ENCODE results near the gene TCF19. TPM values are rescaled to one million over a fixed set of nuclear protein-coding genes. Genes with fewer than 3 reads are reported as not detected.
A peak's percentile ranks its signal among the peaks of the same experiment; 100 is the strongest.

Gene TCF19, protein sequence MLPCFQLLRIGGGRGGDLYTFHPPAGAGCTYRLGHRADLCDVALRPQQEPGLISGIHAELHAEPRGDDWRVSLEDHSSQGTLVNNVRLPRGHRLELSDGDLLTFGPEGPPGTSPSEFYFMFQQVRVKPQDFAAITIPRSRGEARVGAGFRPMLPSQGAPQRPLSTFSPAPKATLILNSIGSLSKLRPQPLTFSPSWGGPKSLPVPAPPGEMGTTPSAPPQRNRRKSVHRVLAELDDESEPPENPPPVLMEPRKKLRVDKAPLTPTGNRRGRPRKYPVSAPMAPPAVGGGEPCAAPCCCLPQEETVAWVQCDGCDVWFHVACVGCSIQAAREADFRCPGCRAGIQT
- 18.2 TPM for polyA plus RNA-seq (2013, experiment 1 of 2; ENCODE audit: insufficient read length)
- polyA plus RNA-seq (2013, experiment 2 of 2; ENCODE audit: insufficient read length) = 18.2 TPM

DNA sequence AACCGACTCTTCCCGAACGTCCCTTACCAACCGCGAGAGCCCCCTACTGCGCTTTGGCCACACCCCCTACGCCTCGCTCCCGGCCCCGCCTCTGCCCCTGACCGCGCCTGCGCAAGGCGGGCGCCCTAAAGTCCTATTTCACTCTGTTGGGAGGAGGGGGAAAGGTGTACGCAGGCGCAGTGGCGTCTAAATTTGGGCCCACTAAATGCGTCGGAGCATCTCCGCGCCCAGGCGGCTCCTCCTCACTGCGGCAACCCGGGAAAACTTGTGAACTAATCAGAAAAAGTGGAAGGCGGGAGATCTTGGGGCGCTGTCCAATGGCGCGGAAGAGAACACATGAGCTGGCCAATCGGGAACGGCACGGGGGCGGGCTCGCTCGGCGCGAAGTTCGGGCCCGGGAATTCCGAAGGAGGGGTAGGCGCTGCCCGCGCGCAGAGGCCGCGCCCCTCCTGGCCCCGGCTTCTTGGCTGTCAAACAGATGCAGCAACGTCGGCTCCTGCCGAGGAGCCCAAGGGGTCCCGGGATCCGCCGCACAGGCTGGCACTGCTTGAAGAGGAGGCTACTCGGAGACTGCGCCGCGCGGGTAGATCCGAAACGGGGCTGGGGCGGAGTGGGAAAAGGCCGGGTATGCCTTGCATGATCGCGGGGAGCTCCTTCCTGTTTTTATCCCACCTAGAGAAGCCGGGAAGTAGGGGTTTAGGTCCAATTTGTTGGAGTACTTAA lies at the start of gene TCF19:
Gene TCF19, plus strand, starts transcription at position 450 of the 723 bp plus-strand sequence. CDS start 881 bp downstream, outside the sequence.
- peak; percentile 99 for DNase-seq

DNA sequence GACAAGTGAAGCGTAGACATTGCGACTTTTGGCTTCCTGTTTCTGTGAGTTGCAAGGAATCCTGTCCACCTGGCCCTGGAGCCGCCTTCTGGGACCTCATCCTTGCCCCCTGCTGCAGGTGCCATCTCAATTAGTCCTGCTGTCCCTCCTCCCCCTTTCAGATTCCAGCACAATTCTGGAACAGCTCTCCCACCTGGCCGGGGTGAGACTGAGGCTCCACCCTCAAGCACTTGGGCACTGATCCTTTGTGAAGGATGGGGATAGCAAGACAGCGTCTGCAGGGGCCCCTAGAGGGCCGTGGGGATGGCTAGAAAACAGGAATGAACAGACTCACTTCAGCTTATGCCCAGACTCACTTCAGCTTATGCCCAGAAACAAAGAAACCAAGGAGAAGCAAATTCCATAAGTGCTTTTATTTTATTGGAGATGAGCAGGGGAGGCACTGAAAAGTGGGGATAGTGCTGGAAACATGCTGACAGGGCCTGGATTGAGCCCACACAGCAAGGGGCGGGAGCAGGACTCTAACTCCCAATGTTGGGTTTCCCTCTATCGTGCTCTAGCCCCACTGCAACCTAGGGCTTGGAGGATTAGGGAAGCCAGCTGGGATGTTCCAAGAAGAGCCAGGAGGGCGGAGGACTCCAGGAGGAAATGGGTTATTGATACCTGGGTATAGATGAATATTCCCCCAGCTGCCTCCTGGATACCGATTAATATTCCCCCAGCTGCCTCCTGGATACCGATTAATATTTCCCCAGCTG lies 47.4 kb upstream of the TCF19 start:
- DNase-seq = no peak

DNA sequence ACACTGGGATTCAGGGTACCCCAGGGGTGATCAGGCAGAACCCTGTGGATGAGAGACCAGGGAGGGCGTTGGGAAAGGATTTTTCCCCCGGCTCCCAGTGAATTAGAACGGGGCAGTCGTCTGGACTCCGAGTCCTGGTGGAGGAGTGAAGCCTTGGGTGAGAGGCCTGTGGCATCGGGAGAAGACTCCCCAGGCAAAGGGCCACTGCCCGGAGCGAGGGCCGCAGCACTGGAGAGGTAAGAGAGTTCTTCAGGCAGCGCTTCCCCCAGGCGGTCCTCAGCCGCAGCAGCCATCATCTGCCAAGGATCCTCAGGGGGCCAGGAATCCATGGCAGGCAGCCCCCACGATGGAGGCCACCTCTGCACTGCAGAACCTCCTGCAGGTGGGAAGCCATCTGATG lies 46.7 kb upstream of the TCF19 start:
- no peak for DNase-seq

DNA sequence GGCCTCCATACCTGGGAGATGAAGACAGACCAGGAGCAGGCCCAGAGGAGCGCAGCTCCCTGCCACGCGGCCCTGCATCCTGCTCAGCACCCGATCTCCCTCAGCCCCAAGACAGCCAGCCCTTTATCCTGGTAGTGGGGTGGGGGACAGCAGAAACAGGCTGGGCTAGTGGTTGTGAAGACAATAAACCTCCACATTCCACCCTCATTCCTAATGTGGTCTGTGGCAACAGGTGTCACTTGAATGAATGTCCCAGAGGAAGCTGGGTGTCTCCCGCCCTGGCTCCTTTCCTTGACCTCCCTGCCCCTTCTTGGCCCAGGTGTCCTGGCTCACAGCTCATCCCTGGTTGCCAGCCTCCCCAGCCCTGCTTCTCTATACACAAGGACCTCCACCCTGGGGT lies 45.9 kb upstream of the TCF19 start, which contains the start of gene C6orf15:
Gene C6orf15, minus strand, starts transcription at position 98 of the 400 bp plus-strand sequence. Its CDS starts 20 bp downstream, at position 78.
- DNase-seq = no peak

DNA sequence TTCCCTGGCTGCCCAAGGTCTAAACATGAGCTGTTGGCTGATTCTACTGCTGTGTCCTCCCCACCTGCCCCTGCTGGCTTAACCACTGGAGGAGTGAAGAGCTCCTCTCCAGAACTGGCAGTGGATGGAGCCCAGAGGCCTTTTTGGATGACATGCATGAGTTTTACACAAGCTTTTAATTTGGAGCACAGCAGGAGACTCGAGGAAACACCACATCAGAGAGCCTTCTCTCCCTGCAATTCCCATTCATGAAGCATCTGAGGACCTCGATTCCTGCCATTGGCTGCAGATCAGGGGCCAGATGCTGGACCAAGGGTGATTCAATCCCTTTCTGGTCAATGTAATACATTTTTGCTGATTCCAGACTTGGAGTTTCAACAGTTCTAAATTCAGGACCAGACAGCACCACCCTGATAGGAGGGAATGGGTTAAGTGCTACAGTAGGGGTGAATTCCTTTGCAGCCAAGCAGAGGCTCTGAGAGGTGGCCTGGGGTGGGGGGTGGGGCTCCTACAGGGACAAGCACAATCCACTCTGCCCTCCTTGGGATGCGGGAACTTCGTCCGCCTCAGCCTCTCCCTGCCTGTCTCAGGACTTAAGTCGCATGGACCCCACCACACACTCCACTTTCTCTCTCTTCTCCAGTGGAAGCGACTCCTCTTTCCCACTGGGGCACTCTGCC lies 44.4 kb upstream of the TCF19 start:
- peak; percentile 89 for DNase-seq

DNA sequence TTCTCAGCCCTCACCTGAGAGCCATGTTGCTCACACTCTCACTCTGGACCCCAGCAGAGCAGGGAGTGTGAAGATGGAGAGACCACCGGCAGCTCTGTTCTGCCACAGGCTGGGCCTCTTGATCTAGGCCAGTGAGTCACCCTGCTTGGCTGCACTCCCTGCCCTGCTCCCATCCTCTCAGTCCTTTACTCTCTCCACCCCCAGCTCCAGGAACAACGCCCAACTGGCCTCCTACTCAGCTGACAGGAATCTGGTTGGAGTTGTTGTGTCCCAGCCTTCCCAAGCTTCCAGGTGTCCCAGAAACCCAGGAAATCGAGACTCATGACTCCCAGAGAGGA lies 43.9 kb upstream of the TCF19 start, which contains the start of gene PSORS1C1:
Gene PSORS1C1, plus strand, starts transcription at position 260 of the 338 bp plus-strand sequence. CDS start 14,833 bp downstream, outside the sequence.
- DNase-seq = peak; percentile 97

DNA sequence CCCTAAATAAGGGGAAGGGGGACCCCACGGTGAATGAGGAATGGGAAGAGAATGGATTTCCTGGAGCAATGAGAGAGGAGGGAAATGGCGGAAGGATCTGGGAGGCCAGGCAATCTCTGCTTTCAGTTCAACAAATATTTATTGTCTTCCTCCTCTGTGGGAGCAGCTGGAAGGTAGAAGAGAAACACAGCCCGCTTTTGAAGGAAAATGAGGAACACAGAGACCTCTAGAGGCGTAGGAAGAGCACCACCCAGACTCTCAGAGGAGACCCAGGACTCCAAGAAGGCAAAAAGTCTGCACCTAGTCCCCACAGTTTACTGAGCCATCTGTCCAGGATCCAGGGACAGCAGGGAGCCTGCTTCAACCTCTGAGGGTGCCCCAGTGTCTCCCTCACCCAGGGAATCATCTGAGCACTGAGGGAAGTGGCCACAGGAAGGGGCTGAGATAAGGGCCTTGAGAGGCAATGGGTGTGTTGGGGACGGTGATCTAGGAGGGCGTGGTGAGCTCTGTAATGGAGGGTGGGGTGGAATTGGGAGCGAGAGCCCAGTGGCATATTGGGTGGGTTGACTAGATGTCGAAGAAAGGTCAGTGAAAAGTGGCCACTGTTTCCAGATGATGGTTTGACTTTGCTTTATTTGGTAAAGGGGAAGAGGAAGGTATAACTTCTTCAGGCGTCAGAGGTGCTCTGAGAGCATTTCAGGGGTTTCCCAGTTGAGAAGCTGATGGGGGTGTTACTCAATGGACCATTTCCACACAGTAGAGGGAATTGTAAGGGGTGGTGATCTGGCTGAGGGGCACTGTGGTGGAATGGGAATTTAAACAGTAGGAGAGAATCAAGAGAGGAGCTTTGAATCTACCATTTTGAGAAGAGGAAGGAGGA lies 43.2 kb upstream of the TCF19 start:
- peak; percentile 74 for DNase-seq

DNA sequence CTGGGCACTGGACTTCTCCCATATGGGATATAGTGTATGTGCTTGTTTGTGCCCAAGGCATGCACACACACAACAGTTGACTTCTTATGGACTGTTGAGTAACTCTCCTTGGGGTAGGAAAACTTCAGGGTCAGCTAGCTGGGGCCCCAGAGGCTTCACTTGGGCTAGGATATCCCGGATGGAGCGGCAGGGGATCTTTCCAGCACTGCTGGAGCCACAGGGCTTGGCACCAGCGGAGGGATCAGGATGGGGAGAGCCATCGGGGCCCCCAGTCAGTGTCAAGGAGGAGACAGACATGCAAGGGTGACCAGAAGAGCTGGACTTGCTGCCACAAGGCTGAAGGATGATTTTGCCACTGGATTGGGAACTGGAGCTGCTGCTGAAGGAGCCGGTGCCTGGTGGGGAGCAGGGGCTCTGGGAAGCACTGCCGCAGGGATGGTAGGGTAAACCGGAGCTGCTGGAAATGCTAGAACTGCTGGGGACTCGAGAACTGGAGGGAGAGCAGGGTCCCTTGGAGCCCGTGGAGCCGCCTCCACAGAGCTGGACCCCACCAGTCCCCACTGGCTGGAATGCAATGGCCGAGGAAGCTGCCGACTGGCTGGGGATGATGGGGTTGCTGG lies 42.3 kb upstream of the TCF19 start:
- DNase-seq = no peak

DNA sequence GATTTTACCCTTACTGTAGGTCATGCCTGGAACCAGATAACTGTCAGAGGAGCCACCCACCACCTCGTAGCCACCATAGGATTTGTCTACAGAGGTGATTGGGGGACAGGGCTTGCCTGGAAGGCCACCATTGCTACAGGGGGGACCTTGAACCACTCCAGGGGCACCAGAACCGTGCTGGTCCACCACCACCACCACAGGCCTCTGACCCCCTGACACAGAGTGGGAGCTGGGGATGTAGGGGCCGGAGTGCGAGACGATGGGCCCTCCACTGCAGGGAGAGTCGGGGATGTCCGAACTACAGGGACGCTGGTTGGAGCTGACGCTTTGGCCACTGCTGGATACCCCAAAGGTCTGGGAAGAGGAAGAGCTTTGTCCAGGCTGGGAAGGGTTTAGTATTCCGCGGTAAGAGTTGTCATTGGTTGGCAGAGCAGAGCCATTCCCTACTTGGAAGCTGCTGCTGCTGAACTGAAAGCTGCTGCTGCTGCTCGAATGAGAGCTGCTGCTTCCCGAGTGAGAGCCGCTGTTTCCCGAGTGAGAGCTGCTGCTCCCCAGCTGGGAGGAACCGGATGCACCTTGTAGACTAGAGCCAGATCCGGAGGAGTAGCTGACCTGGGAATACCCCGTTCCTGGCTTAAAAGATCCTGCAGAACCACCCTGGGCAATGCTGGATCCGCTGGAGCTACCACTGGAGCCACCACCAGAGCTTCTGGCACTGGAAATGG lies 41.6 kb upstream of the TCF19 start:
- DNase-seq = peak; percentile 17

DNA sequence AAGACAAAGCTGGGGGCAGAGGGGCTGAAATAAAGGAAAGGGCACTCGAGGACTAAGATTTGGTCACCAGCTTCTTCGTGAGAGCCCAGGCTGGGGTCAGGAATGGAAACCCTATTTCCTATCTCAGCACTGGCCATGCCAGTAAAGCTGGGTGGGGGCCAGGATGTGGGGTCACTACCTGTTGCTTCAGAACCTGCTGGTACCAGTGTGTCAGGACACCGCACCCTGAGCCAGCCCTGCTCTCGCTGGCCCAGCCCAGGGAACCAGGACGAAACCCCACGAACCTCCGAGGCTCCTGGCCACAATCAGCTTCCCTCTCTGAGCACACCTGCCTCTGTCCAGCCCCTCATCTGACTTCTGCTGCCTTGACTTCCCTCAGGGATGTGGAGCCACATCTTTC lies 40.2 kb upstream of the TCF19 start:
- no peak for DNase-seq

DNA sequence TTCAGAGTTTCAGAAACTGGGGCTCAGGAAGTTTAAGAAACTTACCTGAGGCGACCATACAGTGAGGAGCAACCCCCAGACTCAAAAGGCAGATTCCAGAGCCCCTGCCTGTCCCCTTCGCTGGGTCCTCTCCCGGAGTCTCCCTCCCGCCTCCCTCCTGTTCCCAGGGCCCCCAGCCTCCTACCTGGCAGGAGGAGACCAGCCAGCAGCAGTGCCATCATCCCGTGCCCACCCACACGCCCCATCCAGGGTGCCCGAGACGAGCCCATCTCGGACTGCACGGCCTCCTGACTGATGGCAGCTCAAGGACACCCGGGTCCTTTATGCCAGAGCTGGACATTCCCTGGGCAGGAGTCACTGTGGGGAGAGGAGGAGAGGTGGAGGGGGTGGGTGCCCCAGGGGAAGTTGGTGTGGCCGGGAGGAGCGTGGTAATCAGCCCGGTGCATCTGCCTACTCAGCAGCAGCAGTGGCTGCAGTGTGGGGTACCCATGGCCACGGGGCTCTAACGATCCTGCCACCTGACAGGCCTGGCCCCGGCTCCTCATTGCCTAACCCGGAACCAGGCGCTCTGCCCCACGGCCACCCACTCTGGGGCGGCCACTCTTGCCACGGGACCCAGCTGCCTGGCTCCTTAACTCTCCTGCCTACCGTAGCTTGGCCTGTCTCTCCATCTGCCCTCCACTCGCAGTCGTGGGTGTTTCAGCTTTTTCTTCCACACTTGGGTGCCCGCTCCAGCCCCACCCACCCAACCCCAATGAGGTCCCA lies 38.1 kb upstream of the TCF19 start, which contains the start of gene CDSN:
Gene CDSN, minus strand, starts transcription at position 296 of the 765 bp plus-strand sequence. Its CDS starts 27 bp downstream, at position 269.
- no peak for DNase-seq

DNA sequence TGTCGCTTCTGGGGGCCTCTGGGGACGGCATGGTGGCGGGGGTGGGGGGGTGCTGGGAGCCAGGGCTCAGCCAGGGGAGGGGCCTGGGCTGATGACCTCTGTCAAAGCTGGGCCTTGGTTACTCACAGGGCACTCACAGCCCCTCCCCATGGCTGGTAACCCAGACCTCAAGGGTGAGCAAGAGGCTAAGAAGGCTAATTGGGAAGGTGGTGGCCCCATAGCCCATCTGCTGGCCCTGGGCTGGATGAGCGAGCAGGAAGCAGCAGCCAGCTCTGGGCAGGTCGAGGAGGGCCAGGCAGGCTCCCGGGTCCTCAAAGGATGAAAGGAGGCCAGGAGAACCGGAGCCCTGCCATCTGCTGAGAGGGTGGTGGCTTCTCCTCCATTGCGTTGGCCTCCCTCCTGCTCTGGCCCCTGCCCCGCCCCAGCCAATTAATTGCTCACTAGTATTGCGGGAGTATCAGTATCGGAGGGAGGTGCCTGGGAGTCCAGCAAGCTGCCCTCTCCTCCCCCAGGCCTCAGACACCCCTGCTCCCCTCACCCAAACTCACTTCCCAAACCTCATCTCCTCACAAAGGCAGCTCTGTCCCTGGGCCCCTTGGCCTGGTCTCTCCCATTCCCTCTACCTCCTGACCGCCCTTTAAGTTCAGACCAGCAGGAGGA lies 37.1 kb upstream of the TCF19 start:
- DNase-seq = no peak

DNA sequence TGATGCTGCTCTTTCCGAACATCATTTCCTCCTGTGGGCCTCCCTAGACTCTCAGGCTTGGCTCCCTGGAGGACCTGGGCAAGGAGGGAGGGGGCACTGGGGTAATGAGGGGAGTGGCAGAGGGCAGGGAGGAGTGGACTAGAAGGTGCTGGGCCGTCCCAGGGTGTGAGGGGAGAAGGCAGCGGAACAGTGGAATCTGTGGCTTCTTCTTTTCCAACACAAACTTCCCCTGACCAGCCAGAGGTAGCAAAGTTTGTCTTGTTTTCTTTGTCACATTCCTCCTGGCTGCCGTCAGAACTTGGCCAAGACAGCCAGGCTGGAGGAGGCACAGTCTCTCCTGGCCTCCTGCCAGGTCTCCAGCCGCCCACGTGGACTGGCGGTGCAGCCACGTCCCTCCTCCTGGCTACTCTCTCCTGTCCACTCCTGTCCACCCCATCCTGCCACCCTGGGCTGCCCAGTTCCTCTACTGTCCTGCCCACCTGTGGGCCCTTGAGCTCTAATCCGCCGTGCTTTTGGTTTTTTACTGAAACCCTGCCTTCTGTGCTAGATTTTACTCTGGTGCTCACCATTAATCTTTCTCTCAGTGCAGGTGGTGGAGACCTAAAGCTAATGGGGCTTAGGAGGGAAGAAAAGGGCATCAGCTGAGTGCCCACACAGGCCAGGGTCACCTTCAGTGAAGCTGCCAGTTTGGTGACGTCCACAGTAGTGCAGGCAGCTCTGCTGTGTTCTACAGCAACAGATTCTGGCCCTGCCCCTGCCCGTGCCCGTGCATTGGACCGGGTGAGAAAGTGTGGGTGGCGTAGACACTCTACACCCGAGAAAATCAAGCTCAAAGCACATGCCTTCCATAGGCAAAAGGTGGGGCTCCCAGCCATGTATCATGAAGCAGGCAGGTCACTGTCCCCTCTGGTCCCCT lies 35.3 kb upstream of the TCF19 start:
- DNase-seq = peak; percentile 50

DNA sequence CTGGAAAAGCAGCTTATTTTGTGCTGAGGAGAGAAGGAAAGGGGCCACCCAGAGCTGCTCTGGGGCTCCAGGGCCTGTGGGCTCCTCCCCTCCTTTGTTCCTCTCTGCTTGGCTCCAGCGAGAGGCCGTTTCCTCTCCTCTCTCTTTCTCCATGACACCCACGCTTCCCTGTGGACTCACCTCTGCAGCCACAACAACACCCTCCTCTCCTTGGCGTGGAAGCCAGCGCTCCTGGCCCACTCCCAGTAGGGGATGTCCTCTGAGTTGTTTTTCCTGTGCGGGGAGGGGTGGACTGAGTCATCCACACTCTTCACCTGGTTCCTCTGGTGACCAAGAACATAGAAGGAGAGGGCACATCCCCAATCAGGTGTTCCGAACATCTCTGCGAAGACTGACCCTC lies 33.2 kb upstream of the TCF19 start:
- DNase-seq = no peak

DNA sequence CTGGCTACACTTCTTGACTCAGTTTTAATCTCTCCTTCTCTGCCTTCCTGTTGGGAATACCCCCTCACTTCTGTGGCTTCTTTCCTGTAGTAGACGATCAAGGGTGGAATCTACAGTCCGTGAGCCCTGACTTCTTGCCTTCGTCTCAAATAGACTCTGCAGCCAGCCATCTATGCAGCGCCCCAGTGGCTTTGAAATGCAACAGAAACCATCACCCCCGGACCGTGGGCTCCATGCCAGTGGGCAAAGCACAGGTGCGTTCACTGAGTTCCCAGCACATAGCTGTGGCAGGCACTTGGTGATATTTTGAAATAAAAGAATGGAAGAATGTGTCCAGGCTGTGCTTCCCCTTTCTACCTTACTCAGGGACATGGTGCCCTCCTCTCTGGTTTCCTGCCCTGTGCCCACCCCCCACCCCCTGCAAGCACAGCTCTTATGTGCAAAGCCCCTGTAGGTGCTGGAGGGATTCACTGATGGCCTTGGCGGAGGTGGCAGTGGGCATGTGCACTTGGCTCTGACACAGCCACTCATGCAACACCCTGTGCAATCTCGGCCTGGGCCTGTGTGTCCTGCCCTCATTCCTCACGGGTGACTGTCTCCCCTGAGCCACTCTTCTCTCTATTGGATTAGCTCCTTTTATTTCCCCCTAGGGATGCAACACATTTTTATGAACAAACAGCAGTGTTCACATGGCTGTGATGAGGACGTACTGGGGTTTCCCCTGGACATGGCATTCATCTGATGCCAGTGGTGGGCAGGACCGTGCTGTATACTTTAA lies 32.6 kb upstream of the TCF19 start:
- peak; percentile 68 for DNase-seq

DNA sequence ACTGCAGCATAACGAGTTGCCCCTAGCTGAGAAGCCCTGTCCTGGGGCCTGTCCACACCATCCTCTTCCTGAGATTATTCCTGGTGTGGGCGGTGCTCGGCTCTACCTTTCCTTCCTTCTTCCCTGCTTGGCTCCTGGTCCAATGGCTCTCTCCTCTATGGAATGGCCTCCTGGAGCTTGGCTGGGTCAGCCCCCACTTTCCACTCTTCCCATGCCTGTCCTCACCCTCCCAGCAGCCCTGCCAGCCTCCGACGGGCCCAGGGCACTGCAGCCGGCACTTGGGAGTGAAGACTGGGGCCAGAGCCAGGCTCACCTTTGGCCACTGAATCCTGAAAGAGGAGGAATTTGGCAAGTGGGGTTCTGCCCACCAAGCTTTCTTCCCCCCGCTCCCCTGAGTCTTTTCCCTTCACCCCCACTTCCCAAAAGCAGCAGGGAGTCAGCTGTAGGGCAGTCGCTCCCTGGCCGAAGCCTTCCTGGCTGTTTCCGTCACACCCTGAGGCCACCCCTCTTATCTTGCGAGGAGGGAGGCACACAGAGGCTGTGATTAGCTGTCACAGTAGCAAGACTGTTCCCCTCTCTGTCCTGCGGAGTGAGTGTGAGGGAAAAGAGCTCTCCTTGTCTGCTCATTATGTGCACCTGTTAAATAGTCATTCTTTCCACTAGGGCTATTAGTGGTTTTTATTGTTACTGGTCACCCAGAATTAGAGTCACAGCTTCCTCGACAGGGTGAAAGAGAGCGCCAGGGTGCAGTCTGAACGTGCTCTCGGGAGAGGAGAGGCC lies 31.8 kb upstream of the TCF19 start:
- DNase-seq = no peak
